HCT116 (cell line): ENCODE data around the gene PPM1F.

Experiments used
- ATF3 ChIP-seq: IDR thresholded peaks from 2 replicates; pipeline ENCODE4 v1.6.1; 2012
- EGR1 ChIP-seq: IDR thresholded peaks from 2 replicates; pipeline ENCODE4 v1.6.1; 2012; ENCODE audit warnings: low read depth
- EZH2 ChIP-seq: fragments of 200-600 bp; sonication (generic); IDR thresholded peaks from 2 replicates; pipeline ENCODE4 v1.6.1; 2017; ENCODE audit warnings: antibody characterized with exemption, mixed run types
- EZH2phosphoT487 ChIP-seq: fragments of 200-600 bp; IDR thresholded peaks from 2 replicates; pipeline ENCODE4 v1.6.1; 2018; ENCODE audit warnings: antibody characterized with exemption, borderline replicate concordance
- MAX ChIP-seq: IDR thresholded peaks from 2 replicates; pipeline ENCODE4 v1.6.1; 2012
- POLR2A ChIP-seq: IDR thresholded peaks from 2 replicates; pipeline ENCODE4 v1.7.0; 2011; ENCODE audit warnings: borderline replicate concordance; ENCODE audit not compliant: insufficient read depth, insufficient read length; ENCODE audit errors: extremely low read depth
- SIN3A ChIP-seq: IDR thresholded peaks from 2 replicates; pipeline ENCODE4 v1.6.1; 2012; ENCODE audit warnings: low read depth
- SRF ChIP-seq: IDR thresholded peaks from 2 replicates; pipeline ENCODE4 v1.6.1; 2012; ENCODE audit warnings: low read depth
- YY1 ChIP-seq: IDR thresholded peaks from 2 replicates; pipeline ENCODE4 v1.6.1; 2011; ENCODE audit warnings: low read length, low read depth, moderate library complexity, mild to moderate bottlenecking; ENCODE audit not compliant: insufficient replicate concordance; ENCODE audit errors: extremely low read depth
- TF ChIP-seq, protein P1 (sequence below): IDR thresholded peaks from 2 replicates; pipeline ENCODE4 v1.6.1; 2011; ENCODE audit warnings: mild to moderate bottlenecking, low read length, moderate library complexity; ENCODE audit not compliant: insufficient replicate concordance; ENCODE audit errors: extremely low read depth
- TF ChIP-seq, protein P2 (sequence below), 3 experiments: fragments of 200-600 bp in 1 of 3; sonication (generic) in 1 of 3; IDR thresholded peaks in 2 of 3; conservative IDR thresholded peaks in 1 of 3; 2 replicates each; pipeline ENCODE4 v1.5.1; 2012 to 2017; ENCODE audit warnings: low read depth in 2 of 3, low read length in 2 of 3, antibody characterized with exemption in 1 of 3, borderline replicate concordance in 1 of 3, control low read depth in 1 of 3, mild to moderate bottlenecking in 1 of 3, mixed read lengths in 1 of 3, mixed run types in 1 of 3, moderate library complexity in 1 of 3; ENCODE audit not compliant: insufficient read depth in 1 of 3
- TF ChIP-seq, protein P3 (sequence below): IDR thresholded peaks from 2 replicates; pipeline ENCODE4 v1.6.1; 2012; ENCODE audit warnings: low read depth

DNA sequence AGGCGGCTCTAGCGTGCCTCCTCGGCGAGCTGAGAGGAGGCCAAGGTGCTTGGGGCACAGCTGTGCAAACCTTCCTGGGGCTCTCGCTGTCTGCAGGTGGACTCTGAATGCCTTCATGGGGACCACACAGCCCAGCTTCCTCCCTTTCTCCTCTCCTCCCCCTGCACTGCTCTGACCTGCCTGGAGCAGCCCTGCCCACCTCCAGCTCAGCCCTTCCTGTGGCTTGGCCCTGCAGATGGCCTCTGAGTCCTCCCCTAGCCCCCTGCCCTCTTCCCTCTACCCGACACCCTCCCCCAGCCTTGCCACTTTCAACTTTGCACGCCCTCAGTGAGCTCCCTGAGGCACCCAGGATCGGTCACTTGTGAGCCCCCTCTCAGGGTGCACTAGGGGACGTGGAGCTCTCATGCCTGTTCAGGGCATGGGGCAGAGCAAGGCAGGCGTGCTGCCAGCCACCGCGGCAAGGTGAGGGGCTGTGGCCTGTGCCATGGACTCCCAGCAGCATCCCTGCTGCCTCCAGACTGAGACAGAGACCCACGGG lies 31.4 kb downstream of the PPM1F start:
- no peak for TF ChIP-seq YY1
- no peak for TF ChIP-seq MAX
- TF ChIP-seq, protein P1, sequence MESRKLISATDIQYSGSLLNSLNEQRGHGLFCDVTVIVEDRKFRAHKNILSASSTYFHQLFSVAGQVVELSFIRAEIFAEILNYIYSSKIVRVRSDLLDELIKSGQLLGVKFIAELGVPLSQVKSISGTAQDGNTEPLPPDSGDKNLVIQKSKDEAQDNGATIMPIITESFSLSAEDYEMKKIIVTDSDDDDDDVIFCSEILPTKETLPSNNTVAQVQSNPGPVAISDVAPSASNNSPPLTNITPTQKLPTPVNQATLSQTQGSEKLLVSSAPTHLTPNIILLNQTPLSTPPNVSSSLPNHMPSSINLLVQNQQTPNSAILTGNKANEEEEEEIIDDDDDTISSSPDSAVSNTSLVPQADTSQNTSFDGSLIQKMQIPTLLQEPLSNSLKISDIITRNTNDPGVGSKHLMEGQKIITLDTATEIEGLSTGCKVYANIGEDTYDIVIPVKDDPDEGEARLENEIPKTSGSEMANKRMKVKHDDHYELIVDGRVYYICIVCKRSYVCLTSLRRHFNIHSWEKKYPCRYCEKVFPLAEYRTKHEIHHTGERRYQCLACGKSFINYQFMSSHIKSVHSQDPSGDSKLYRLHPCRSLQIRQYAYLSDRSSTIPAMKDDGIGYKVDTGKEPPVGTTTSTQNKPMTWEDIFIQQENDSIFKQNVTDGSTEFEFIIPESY, result no peak
- TF ChIP-seq EZH2, result no peak
- TF ChIP-seq ATF3, result no peak
- TF ChIP-seq SRF, result no peak
- no peak for TF ChIP-seq EZH2phosphoT487
- TF ChIP-seq, protein P2, sequence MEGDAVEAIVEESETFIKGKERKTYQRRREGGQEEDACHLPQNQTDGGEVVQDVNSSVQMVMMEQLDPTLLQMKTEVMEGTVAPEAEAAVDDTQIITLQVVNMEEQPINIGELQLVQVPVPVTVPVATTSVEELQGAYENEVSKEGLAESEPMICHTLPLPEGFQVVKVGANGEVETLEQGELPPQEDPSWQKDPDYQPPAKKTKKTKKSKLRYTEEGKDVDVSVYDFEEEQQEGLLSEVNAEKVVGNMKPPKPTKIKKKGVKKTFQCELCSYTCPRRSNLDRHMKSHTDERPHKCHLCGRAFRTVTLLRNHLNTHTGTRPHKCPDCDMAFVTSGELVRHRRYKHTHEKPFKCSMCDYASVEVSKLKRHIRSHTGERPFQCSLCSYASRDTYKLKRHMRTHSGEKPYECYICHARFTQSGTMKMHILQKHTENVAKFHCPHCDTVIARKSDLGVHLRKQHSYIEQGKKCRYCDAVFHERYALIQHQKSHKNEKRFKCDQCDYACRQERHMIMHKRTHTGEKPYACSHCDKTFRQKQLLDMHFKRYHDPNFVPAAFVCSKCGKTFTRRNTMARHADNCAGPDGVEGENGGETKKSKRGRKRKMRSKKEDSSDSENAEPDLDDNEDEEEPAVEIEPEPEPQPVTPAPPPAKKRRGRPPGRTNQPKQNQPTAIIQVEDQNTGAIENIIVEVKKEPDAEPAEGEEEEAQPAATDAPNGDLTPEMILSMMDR (IDR thresholded peaks at IDR 0.05 in 2 of 3, conservative IDR thresholded peaks at IDR 0.05 in 1 of 3; ENCODE audit: borderline replicate concordance in 1 of 3, insufficient read depth in 1 of 3, low read depth in 2 of 3, low read length in 2 of 3), result no peak
- no peak for TF ChIP-seq POLR2A
- TF ChIP-seq SIN3A, result no peak
- TF ChIP-seq, protein P3, sequence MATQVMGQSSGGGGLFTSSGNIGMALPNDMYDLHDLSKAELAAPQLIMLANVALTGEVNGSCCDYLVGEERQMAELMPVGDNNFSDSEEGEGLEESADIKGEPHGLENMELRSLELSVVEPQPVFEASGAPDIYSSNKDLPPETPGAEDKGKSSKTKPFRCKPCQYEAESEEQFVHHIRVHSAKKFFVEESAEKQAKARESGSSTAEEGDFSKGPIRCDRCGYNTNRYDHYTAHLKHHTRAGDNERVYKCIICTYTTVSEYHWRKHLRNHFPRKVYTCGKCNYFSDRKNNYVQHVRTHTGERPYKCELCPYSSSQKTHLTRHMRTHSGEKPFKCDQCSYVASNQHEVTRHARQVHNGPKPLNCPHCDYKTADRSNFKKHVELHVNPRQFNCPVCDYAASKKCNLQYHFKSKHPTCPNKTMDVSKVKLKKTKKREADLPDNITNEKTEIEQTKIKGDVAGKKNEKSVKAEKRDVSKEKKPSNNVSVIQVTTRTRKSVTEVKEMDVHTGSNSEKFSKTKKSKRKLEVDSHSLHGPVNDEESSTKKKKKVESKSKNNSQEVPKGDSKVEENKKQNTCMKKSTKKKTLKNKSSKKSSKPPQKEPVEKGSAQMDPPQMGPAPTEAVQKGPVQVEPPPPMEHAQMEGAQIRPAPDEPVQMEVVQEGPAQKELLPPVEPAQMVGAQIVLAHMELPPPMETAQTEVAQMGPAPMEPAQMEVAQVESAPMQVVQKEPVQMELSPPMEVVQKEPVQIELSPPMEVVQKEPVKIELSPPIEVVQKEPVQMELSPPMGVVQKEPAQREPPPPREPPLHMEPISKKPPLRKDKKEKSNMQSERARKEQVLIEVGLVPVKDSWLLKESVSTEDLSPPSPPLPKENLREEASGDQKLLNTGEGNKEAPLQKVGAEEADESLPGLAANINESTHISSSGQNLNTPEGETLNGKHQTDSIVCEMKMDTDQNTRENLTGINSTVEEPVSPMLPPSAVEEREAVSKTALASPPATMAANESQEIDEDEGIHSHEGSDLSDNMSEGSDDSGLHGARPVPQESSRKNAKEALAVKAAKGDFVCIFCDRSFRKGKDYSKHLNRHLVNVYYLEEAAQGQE, result no peak
- TF ChIP-seq EGR1, result no peak
